DOHH2 (cell line): ENCODE results near the gene SYCN.

ENCODE experiments used
- CTCF ChIP-seq: fragments of 200-600 bp; sonication (generic); IDR thresholded peaks from one replicate; pipeline ENCODE4 v1.5.1; 2014; ENCODE audit warnings: antibody characterized with exemption, mild to moderate bottlenecking, low read depth, low read length; ENCODE audit not compliant: poor library complexity, severe bottlenecking
- EZH2phosphoT487 ChIP-seq: fragments of 200-600 bp; sonication (generic); IDR thresholded peaks from 2 replicates; pipeline ENCODE4 v1.6.1; 2017; ENCODE audit warnings: borderline replicate concordance, mild to moderate bottlenecking, antibody characterized with exemption, low read length, moderate library complexity, mixed read lengths

DNA sequence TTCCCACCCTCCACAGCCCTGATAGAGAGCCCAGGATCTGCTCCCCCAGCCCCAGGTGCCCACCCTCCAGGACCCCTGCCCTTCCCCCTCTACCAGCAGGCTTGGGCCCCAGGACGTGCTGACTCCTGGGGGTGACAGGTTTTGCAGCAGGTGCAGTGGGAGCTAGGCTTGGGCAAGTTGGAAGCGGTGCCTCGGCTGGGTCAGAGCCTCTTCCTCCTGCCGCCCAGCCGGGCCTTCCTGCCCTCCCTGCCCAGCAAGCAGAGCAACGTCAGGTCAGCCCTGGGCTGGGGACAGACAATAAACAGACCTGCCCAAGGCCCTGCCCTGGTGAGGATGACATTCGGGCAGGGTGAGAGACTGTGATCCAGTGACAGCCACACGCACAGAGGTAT, 16.5 kb downstream of the SYCN start:
- TF ChIP-seq CTCF (peak; percentile 43), EZH2phosphoT487 (no peak)
